ENCODE measurements around the gene TNFRSF14. TPM values are rescaled to one million over a fixed set of nuclear protein-coding genes. Genes with fewer than 3 reads are reported as not detected.

Gene TNFRSF14
- total RNA-seq, 1 donor from 2014 or later = 8.6 TPM

GRCh38 chr1:2597441-2598328, 41.5 kb downstream of the TNFRSF14 start:
- no peak for DNase-seq (ENCODE audit: low read depth)

GRCh38 chr1:2598329-2598931, 42.3 kb downstream of the TNFRSF14 start:
- no peak for DNase-seq (ENCODE audit: low read depth)

GRCh38 chr1:2601721-2602303, 45.6 kb downstream of the TNFRSF14 start:
- DNase-seq (ENCODE audit: low read depth) = no peak

- no peak for DNase-seq (ENCODE audit: low read depth)
Measured at GRCh38 chr1:2602311-2602835, 46.2 kb downstream of the TNFRSF14 start.

- no peak for DNase-seq (ENCODE audit: low read depth)
Measured at GRCh38 chr1:2602866-2603520, 46.8 kb downstream of the TNFRSF14 start.

- DNase-seq (ENCODE audit: low read depth) = no peak
Measured at GRCh38 chr1:2603521-2604155, 47.5 kb downstream of the TNFRSF14 start.

- DNase-seq (ENCODE audit: low read depth) = no peak
Measured at GRCh38 chr1:2604156-2604843, 48.1 kb downstream of the TNFRSF14 start.

- DNase-seq (ENCODE audit: low read depth) = no peak
Measured at GRCh38 chr1:2604844-2605508, 48.8 kb downstream of the TNFRSF14 start.

GRCh38 chr1:2605509-2606395, 49.6 kb downstream of the TNFRSF14 start:
- no peak for DNase-seq (ENCODE audit: low read depth)

GRCh38 chr1:2606396-2606880, 50.3 kb downstream of the TNFRSF14 start:
- DNase-seq (ENCODE audit: low read depth) = no peak

GRCh38 chr1:2606881-2607621, 50.9 kb downstream of the TNFRSF14 start:
- DNase-seq (ENCODE audit: low read depth) = no peak

GRCh38 chr1:2607641-2608091, 51.5 kb downstream of the TNFRSF14 start:
- no peak for DNase-seq (ENCODE audit: low read depth)

GRCh38 chr1:2609319-2610035, 53.3 kb downstream of the TNFRSF14 start:
- DNase-seq (ENCODE audit: low read depth) = no peak

- DNase-seq (ENCODE audit: low read depth) = peak; percentile 18
Measured at GRCh38 chr1:2610036-2610959, 54.1 kb downstream of the TNFRSF14 start.

GRCh38 chr1:2611031-2611501, 54.9 kb downstream of the TNFRSF14 start:
- DNase-seq (ENCODE audit: low read depth) = peak; percentile 32

Data from myocyte (in vitro differentiated cells).